Neuronal stem cell (in vitro differentiated cells): Measurements from ENCODE around the gene KLHL30.

ENCODE experiments used
- DNase-seq: peaks from one replicate; pipeline ENCODE4 v3.0.0-alpha.2; 2013; ENCODE audit warnings: low spot score
- H2AFZ ChIP-seq: one replicate; pipeline ENCODE4 v1.6.1; 2013; ENCODE audit warnings: mild to moderate bottlenecking, low read length, inconsistent platforms
- H2AK5ac ChIP-seq: 2 replicates; pipeline ENCODE4 v1.6.1; 2013; ENCODE audit warnings: low read depth, mild to moderate bottlenecking, inconsistent platforms, low read length, moderate library complexity, mixed read lengths
- H2BK120ac ChIP-seq: 2 replicates; pipeline ENCODE4 v1.6.1; 2013; ENCODE audit warnings: low read depth, mild to moderate bottlenecking, inconsistent platforms, low read length, moderate library complexity, mixed read lengths
- H2BK12ac ChIP-seq: one replicate; pipeline ENCODE4 v1.6.1; 2013; ENCODE audit warnings: low read length, inconsistent platforms
- H2BK15ac ChIP-seq: 2 replicates; pipeline ENCODE4 v1.6.1; 2013; ENCODE audit warnings: mild to moderate bottlenecking, low read length, inconsistent platforms, mixed read lengths
- H2BK5ac ChIP-seq: one replicate; pipeline ENCODE4 v1.6.1; 2013; ENCODE audit warnings: inconsistent platforms, mild to moderate bottlenecking, low read length, moderate library complexity
- H3K14ac ChIP-seq: one replicate; pipeline ENCODE4 v1.6.1; 2013; ENCODE audit warnings: low read length, inconsistent platforms
- H3K18ac ChIP-seq: 2 replicates; pipeline ENCODE4 v1.6.1; 2013; ENCODE audit warnings: low read length, inconsistent platforms
- H3K23ac ChIP-seq: 2 replicates; pipeline ENCODE4 v1.6.1; 2013; ENCODE audit warnings: low read depth, mild to moderate bottlenecking, mixed read lengths, low read length, inconsistent platforms; ENCODE audit not compliant: poor library complexity
- H3K27ac ChIP-seq: replicated peaks from 3 replicates; pipeline ENCODE4 v1.5.1; 2013; ENCODE audit warnings: low read length, inconsistent platforms
- H3K27me3 ChIP-seq, 3 experiments: 2 replicates each; pipeline ENCODE4 v1.6.1; 2013; ENCODE audit warnings: low read length in 3 of 3, mild to moderate bottlenecking in 2 of 3, inconsistent platforms in 1 of 3, low read depth in 1 of 3, mixed read lengths in 1 of 3, moderate library complexity in 1 of 3; ENCODE audit not compliant: control insufficient read depth in 3 of 3, insufficient read depth in 3 of 3
- H3K36me3 ChIP-seq, 2 donors: replicated peaks in 1 of 2; 2 replicates each; pipeline ENCODE4 v1.6.1; 2013; ENCODE audit warnings: low read length in 2 of 2; ENCODE audit not compliant: control insufficient read depth in 2 of 2, insufficient read depth in 2 of 2
- H3K4ac ChIP-seq: 2 replicates; pipeline ENCODE4 v1.6.1; 2013; ENCODE audit warnings: inconsistent platforms, mild to moderate bottlenecking, low read length, moderate library complexity
- H3K4me1 ChIP-seq, 2 donors: 1 replicate in 1 of 2; 2 replicates in 1 of 2; pipeline ENCODE4 v1.6.1; 2013; ENCODE audit warnings: low read length in 2 of 2, low read depth in 1 of 2; ENCODE audit not compliant: control insufficient read depth in 2 of 2, insufficient read depth in 1 of 2
- H3K4me2 ChIP-seq: one replicate; pipeline ENCODE4 v1.6.1; 2013; ENCODE audit warnings: mild to moderate bottlenecking, low read length, inconsistent platforms; ENCODE audit not compliant: insufficient read depth, poor library complexity, severe bottlenecking
- H3K4me3 ChIP-seq, 2 donors: 2 replicates each; pipeline ENCODE4 v1.5.1; 2013; ENCODE audit warnings: low read length in 2 of 2, mild to moderate bottlenecking in 2 of 2, inconsistent platforms in 1 of 2, moderate library complexity in 1 of 2
- H3K79me1 ChIP-seq: one replicate; pipeline ENCODE4 v1.6.1; 2013; ENCODE audit warnings: low read depth, mild to moderate bottlenecking, inconsistent platforms, low read length, moderate library complexity
- H3K9ac ChIP-seq: one replicate; pipeline ENCODE4 v1.6.1; 2013; ENCODE audit warnings: mild to moderate bottlenecking, low read depth, low read length, inconsistent platforms; ENCODE audit not compliant: poor library complexity
- H3K9me3 ChIP-seq, 2 donors: replicated peaks in 1 of 2; 2 replicates each; pipeline versions ENCODE3 to v1.6.1; 2013; ENCODE audit warnings: low read length in 2 of 2, mild to moderate bottlenecking in 2 of 2, inconsistent platforms in 1 of 2, low read depth in 1 of 2, mixed read lengths in 1 of 2, moderate library complexity in 1 of 2; ENCODE audit not compliant: control insufficient read depth in 2 of 2, insufficient read depth in 1 of 2
- H4K8ac ChIP-seq: one replicate; pipeline ENCODE4 v1.6.1; 2013; ENCODE audit warnings: low read depth, mild to moderate bottlenecking, inconsistent platforms, low read length, moderate library complexity
- H4K91ac ChIP-seq: one replicate; pipeline ENCODE4 v1.6.1; 2013; ENCODE audit warnings: low read length, low read depth, mild to moderate bottlenecking, inconsistent platforms; ENCODE audit not compliant: poor library complexity
- WGBS, 2 donors: extraction: QIAGEN DNeasy Blood & Tissue Kit; methylation state at CpG; one replicate each; pipeline ENCODE4 v1.1.7; 2013; ENCODE audit warnings: missing lambda C conversion rate in 2 of 2, mixed read lengths in 1 of 2; ENCODE audit not compliant: insufficient read length in 2 of 2, insufficient replicate concordance in 1 of 2; ENCODE audit errors: extremely low coverage in 2 of 2; 5-methylcytosine and 5-hydroxymethylcytosine counted together

KLHL30 gene

GRCh38 chr2:238116298-238117198 lies 21.9 kb upstream of the KLHL30 start:
- H3K4ac ChIP-seq, result no peak overlapping the region
- peaks cover 3 to 10% of the 10 kb centered on the region in 2 donors for H3K4me1 ChIP-seq
- H3K9me3 ChIP-seq, result peaks cover 0 to 10% of the 10 kb centered on the region in 2 donors
- H2BK5ac ChIP-seq, result no peak overlapping the region
- peak overlapping the region; percentile 40 for H3K23ac ChIP-seq
- no peak overlapping the region for H3K27ac ChIP-seq
- H3K18ac ChIP-seq, result peak overlapping the region; percentile 50
- no CpG with 5 or more reads among the region's 21 CpGs for WGBS, 2 donors
- no peak overlapping the region for H4K8ac ChIP-seq
- H2AK5ac ChIP-seq, result peak overlapping the region; percentile 20
- DNase-seq, result no peak
- peaks cover 0 to 26% (median 0%) of the 10 kb centered on the region in 3 experiments for H3K27me3 ChIP-seq
- no peak overlapping the region for H2BK15ac ChIP-seq
- H3K4me2 ChIP-seq, result no peak overlapping the region
- peak overlapping the region; percentile 47 for H3K9ac ChIP-seq
- no peak overlapping the region for H2BK120ac ChIP-seq
- H3K4me3 ChIP-seq, result no peak overlapping the region
- peak overlapping the region; percentile 76 for H3K14ac ChIP-seq
- no peak overlapping the region for H4K91ac ChIP-seq
- H3K79me1 ChIP-seq, result peaks cover 3% of the 10 kb centered on the region
- no peak overlapping the region for H2AFZ ChIP-seq
- peak overlapping the region; percentile 63 for H2BK12ac ChIP-seq
- H3K36me3 ChIP-seq, result no peaks in the 10 kb centered on the region

GRCh38 chr2:238117199-238118154 lies 21.0 kb upstream of the KLHL30 start:
- H3K18ac ChIP-seq, result peak overlapping the region; percentile 50
- no peaks in the 10 kb centered on the region for H3K36me3 ChIP-seq
- H4K8ac ChIP-seq, result no peak overlapping the region
- no peak overlapping the region for H2BK15ac ChIP-seq
- no CpG with 5 or more reads among the region's 11 CpGs for WGBS, 2 donors
- H2BK12ac ChIP-seq, result no peak overlapping the region
- no peak overlapping the region for H3K4me2 ChIP-seq
- H3K79me1 ChIP-seq, result peaks cover 3% of the 10 kb centered on the region
- H3K27me3 ChIP-seq, result peaks cover 0 to 26% (median 0%) of the 10 kb centered on the region in 3 experiments
- peaks cover 0 to 7% of the 10 kb centered on the region in 2 donors for H3K9me3 ChIP-seq
- peak overlapping the region; percentile 76 for H3K14ac ChIP-seq
- H3K4ac ChIP-seq, result no peak overlapping the region
- no peak for DNase-seq
- H2BK5ac ChIP-seq, result no peak overlapping the region
- H3K4me3 ChIP-seq, result no peak overlapping the region
- H2AFZ ChIP-seq, result no peak overlapping the region
- H2AK5ac ChIP-seq, result no peak overlapping the region
- H4K91ac ChIP-seq, result no peak overlapping the region
- no peak overlapping the region for H3K23ac ChIP-seq
- no peak overlapping the region for H2BK120ac ChIP-seq
- no peak overlapping the region for H3K27ac ChIP-seq
- H3K4me1 ChIP-seq, result peaks cover 3 to 10% of the 10 kb centered on the region in 2 donors
- peak overlapping the region; percentile 47 for H3K9ac ChIP-seq

- Histone ChIP-seq H2BK120ac (no peak overlapping the region), H3K27me3 (peaks cover 0 to 29% (median 0%) of the 10 kb centered on the region in 3 experiments), H3K9ac (peak overlapping the region; percentile 54), H3K4me3 (peak overlapping the region in 1 of 2 donors; percentile 47), H4K91ac (no peak overlapping the region), H2AFZ (peak overlapping the region; percentile 6), H3K18ac (peak overlapping the region; percentile 83), H3K4me1 (peaks cover 3 to 10% of the 10 kb centered on the region in 2 donors), H3K36me3 (peaks cover 0 to 2% of the 10 kb centered on the region in 2 donors), H3K4me2 (peak overlapping the region; percentile 11), H4K8ac (no peak overlapping the region), H2BK5ac (peak overlapping the region; percentile 75), H2AK5ac (peak overlapping the region; percentile 78), H2BK12ac (no peak overlapping the region), H3K23ac (peak overlapping the region; percentile 60), H3K79me1 (no peaks in the 10 kb centered on the region), H3K9me3 (no peaks in the 10 kb centered on the region), H3K14ac (no peak overlapping the region), H3K27ac (no peak overlapping the region), H2BK15ac (peak overlapping the region; percentile 84), H3K4ac (no peak overlapping the region)
- no CpG with 5 or more reads among the region's 15 CpGs for WGBS, 2 donors
- no peak for DNase-seq
Observed at GRCh38 chr2:238119756-238120462, 18.6 kb upstream of the KLHL30 start.
